ENCODE data around the gene RGS11. TPM values are rescaled to one million over a fixed set of nuclear protein-coding genes. Genes with fewer than 3 reads are reported as not detected.
"Not testable (repeated sequence)": the region's sequence is repeated elsewhere in the genome, so short reads cannot be mapped to it uniquely, and the experiment has no call there.

The RGS11 gene
- total RNA-seq, 1 donor from 2014 or later: 0.18 TPM

GRCh38 chr16:269061-269796, 6.5 kb downstream of the RGS11 start:
- Mint-ChIP-seq H3K9me3 (no peaks in the 10 kb centered on the region), H3K4me3 (no peak overlapping the region), H3K27me3 (ENCODE audit: insufficient read depth) (peaks cover 6% of the 10 kb centered on the region), H3K36me3 (ENCODE audit: low read depth) (no peaks in the 10 kb centered on the region), H3K4me1 (ENCODE audit: low read depth) (no peaks in the 10 kb centered on the region), H3K27ac (no peak overlapping the region)
- intact Hi-C loops (cut with micrococcal nuclease): no loop called here
- DNase-seq (ENCODE audit: low spot score): no peak

GRCh38 chr16:268141-269053, 7.3 kb downstream of the RGS11 start:
- Mint-ChIP-seq H3K9me3 (no peaks in the 10 kb centered on the region), H3K27me3 (ENCODE audit: insufficient read depth) (peaks cover 6% of the 10 kb centered on the region), H3K27ac (no peak overlapping the region), H3K4me1 (ENCODE audit: low read depth) (no peaks in the 10 kb centered on the region), H3K36me3 (ENCODE audit: low read depth) (no peaks in the 10 kb centered on the region), H3K4me3 (no peak overlapping the region)
- intact Hi-C loops (cut with micrococcal nuclease): no loop called here
- DNase-seq (ENCODE audit: low spot score): no peak

- H3K27ac Mint-ChIP-seq; DNase-seq (ENCODE audit: low spot score); intact Hi-C loops (cut with micrococcal nuclease); H3K9me3 Mint-ChIP-seq; H3K4me1 Mint-ChIP-seq (ENCODE audit: low read depth); H3K36me3 Mint-ChIP-seq (ENCODE audit: low read depth); H3K27me3 Mint-ChIP-seq (ENCODE audit: insufficient read depth); H3K4me3 Mint-ChIP-seq: not testable (repeated sequence)
Observed at GRCh38 chr16:267562-267961, 8.2 kb downstream of the RGS11 start.

- no peak overlapping the region for H3K4me3 Mint-ChIP-seq
- no peaks in the 10 kb centered on the region for H3K9me3 Mint-ChIP-seq
- H3K4me1 Mint-ChIP-seq (ENCODE audit: low read depth): no peaks in the 10 kb centered on the region
- intact Hi-C loops (cut with micrococcal nuclease): no loop called here
- H3K36me3 Mint-ChIP-seq (ENCODE audit: low read depth): no peaks in the 10 kb centered on the region
- H3K27ac Mint-ChIP-seq: no peak overlapping the region
- H3K27me3 Mint-ChIP-seq (ENCODE audit: insufficient read depth): no peaks in the 10 kb centered on the region
- DNase-seq (ENCODE audit: low spot score): no peak
Observed at GRCh38 chr16:266258-267164, 9.2 kb downstream of the RGS11 start.

GRCh38 chr16:265711-266110, 10.0 kb downstream of the RGS11 start:
- DNase-seq (ENCODE audit: low spot score): no peak
- no peaks in the 10 kb centered on the region for H3K9me3 Mint-ChIP-seq
- H3K27ac Mint-ChIP-seq: no peak overlapping the region
- intact Hi-C loops (cut with micrococcal nuclease): no loop called here
- H3K4me3 Mint-ChIP-seq: no peak overlapping the region
- no peaks in the 10 kb centered on the region for H3K27me3 Mint-ChIP-seq (ENCODE audit: insufficient read depth)
- no peaks in the 10 kb centered on the region for H3K4me1 Mint-ChIP-seq (ENCODE audit: low read depth)
- H3K36me3 Mint-ChIP-seq (ENCODE audit: low read depth): no peaks in the 10 kb centered on the region

GRCh38 chr16:265002-265529, 10.7 kb downstream of the RGS11 start:
- no peaks in the 10 kb centered on the region for H3K27me3 Mint-ChIP-seq (ENCODE audit: insufficient read depth)
- H3K9me3 Mint-ChIP-seq: no peaks in the 10 kb centered on the region
- H3K36me3 Mint-ChIP-seq (ENCODE audit: low read depth): no peaks in the 10 kb centered on the region
- intact Hi-C loops (cut with micrococcal nuclease): no loop called here
- no peak overlapping the region for H3K4me3 Mint-ChIP-seq
- DNase-seq (ENCODE audit: low spot score): no peak
- no peaks in the 10 kb centered on the region for H3K4me1 Mint-ChIP-seq (ENCODE audit: low read depth)
- H3K27ac Mint-ChIP-seq: no peak overlapping the region

- intact Hi-C loops (cut with micrococcal nuclease): no loop called here
- Mint-ChIP-seq H3K27ac (no peak overlapping the region), H3K36me3 (ENCODE audit: low read depth) (no peaks in the 10 kb centered on the region), H3K27me3 (ENCODE audit: insufficient read depth) (no peaks in the 10 kb centered on the region), H3K4me3 (no peak overlapping the region), H3K9me3 (no peaks in the 10 kb centered on the region), H3K4me1 (ENCODE audit: low read depth) (no peaks in the 10 kb centered on the region)
- no peak for DNase-seq (ENCODE audit: low spot score)
Observed at GRCh38 chr16:264440-264951, 11.2 kb downstream of the RGS11 start.

- Mint-ChIP-seq H3K9me3 (no peaks in the 10 kb centered on the region), H3K4me3 (no peak overlapping the region), H3K4me1 (ENCODE audit: low read depth) (peaks cover 4% of the 10 kb centered on the region), H3K27ac (no peak overlapping the region), H3K36me3 (ENCODE audit: low read depth) (no peaks in the 10 kb centered on the region), H3K27me3 (ENCODE audit: insufficient read depth) (no peaks in the 10 kb centered on the region)
- DNase-seq (ENCODE audit: low spot score): no peak
- intact Hi-C loops (cut with micrococcal nuclease): no loop called here
Observed at GRCh38 chr16:263944-264343, 11.8 kb downstream of the RGS11 start.

- H3K27ac Mint-ChIP-seq: no peak overlapping the region
- no peaks in the 10 kb centered on the region for H3K36me3 Mint-ChIP-seq (ENCODE audit: low read depth)
- no peaks in the 10 kb centered on the region for H3K27me3 Mint-ChIP-seq (ENCODE audit: insufficient read depth)
- no peak for DNase-seq (ENCODE audit: low spot score)
- intact Hi-C loops (cut with micrococcal nuclease): no loop called here
- H3K4me1 Mint-ChIP-seq (ENCODE audit: low read depth): peaks cover 5% of the 10 kb centered on the region
- H3K9me3 Mint-ChIP-seq: no peaks in the 10 kb centered on the region
- H3K4me3 Mint-ChIP-seq: no peak overlapping the region
Observed at GRCh38 chr16:263182-263774, 12.5 kb downstream of the RGS11 start.

- Mint-ChIP-seq H3K9me3 (no peaks in the 10 kb centered on the region), H3K4me3 (no peak overlapping the region), H3K36me3 (ENCODE audit: low read depth) (no peaks in the 10 kb centered on the region), H3K4me1 (ENCODE audit: low read depth) (peaks cover 5% of the 10 kb centered on the region), H3K27ac (no peak overlapping the region), H3K27me3 (ENCODE audit: insufficient read depth) (no peaks in the 10 kb centered on the region)
- intact Hi-C loops (cut with micrococcal nuclease): no loop called here
- DNase-seq (ENCODE audit: low spot score): no peak
Observed at GRCh38 chr16:262121-262745, 13.5 kb downstream of the RGS11 start.

GRCh38 chr16:261031-261691, 14.6 kb downstream of the RGS11 start:
- no peaks in the 10 kb centered on the region for H3K9me3 Mint-ChIP-seq
- peaks cover 6% of the 10 kb centered on the region for H3K4me1 Mint-ChIP-seq (ENCODE audit: low read depth)
- H3K36me3 Mint-ChIP-seq (ENCODE audit: low read depth): no peaks in the 10 kb centered on the region
- H3K27me3 Mint-ChIP-seq (ENCODE audit: insufficient read depth): no peaks in the 10 kb centered on the region
- no peak for DNase-seq (ENCODE audit: low spot score)
- intact Hi-C loops (cut with micrococcal nuclease): no loop called here
- H3K4me3 Mint-ChIP-seq: no peak overlapping the region
- H3K27ac Mint-ChIP-seq: no peak overlapping the region

Measured in activated T-helper 1 cell treated with anti-CD3 and anti-CD28 coated beads, Interleukin-12 subunit alpha, Interleukin-12 subunit beta, Interleukin-2, Interleukin-4 antibody, amounts not matched to agents 30 ng/mL and 10 ng/mL and 1 ng/mL, durations not matched to agents 14 hours and 24 hours and 36 hours (primary cell).